Gastroesophageal sphincter (tissue), 3 donors: ENCODE measurements around the gene ITGB6.

ENCODE experiments used
- EP300 ChIP-seq: sonication (generic); formaldehyde crosslinking; IDR thresholded peaks from one replicate; pipeline ENCODE4 v1.6.1; 2017; ENCODE audit warnings: antibody characterized with exemption, mild to moderate bottlenecking
- POLR2A ChIP-seq, 2 donors: fragments of 450-650 bp; IDR thresholded peaks; one replicate each; pipeline ENCODE4 v1.6.1; 2017; ENCODE audit warnings: antibody characterized with exemption in 2 of 2, mild to moderate bottlenecking in 2 of 2, moderate library complexity in 1 of 2
- TF ChIP-seq, protein P1 (sequence below), 4 experiments: fragments of 200-600 bp in 2 of 4; fragments of 450-650 bp in 2 of 4; sonication (generic) in 1 of 4; IDR thresholded peaks; one replicate each; pipeline ENCODE4 v1.5.1; 2017 to 2019; ENCODE audit warnings: antibody characterized with exemption in 4 of 4, mild to moderate bottlenecking in 2 of 4, moderate library complexity in 2 of 4

GRCh38 chr2:160174322-160174721, 25.8 kb downstream of the ITGB6 start:
- TF ChIP-seq, protein P1, sequence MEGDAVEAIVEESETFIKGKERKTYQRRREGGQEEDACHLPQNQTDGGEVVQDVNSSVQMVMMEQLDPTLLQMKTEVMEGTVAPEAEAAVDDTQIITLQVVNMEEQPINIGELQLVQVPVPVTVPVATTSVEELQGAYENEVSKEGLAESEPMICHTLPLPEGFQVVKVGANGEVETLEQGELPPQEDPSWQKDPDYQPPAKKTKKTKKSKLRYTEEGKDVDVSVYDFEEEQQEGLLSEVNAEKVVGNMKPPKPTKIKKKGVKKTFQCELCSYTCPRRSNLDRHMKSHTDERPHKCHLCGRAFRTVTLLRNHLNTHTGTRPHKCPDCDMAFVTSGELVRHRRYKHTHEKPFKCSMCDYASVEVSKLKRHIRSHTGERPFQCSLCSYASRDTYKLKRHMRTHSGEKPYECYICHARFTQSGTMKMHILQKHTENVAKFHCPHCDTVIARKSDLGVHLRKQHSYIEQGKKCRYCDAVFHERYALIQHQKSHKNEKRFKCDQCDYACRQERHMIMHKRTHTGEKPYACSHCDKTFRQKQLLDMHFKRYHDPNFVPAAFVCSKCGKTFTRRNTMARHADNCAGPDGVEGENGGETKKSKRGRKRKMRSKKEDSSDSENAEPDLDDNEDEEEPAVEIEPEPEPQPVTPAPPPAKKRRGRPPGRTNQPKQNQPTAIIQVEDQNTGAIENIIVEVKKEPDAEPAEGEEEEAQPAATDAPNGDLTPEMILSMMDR (IDR thresholded peaks at IDR 0.05), result no peak
- TF ChIP-seq POLR2A (IDR thresholded peaks at IDR 0.05), result no peak
- no peak for TF ChIP-seq EP300
